Hematopoietic multipotent progenitor cell treated with erythropoietin and hydrocortisone succinate and interleukin-3 and kit ligand, for 17 days (in vitro differentiated cells): Measurements from ENCODE around the gene SMIM29.

ENCODE experiments used
- DNase-seq: peaks from one replicate; pipeline ENCODE4 v3.0.0-alpha.2; 2015; ENCODE audit warnings: low spot score

SMIM29 gene

GRCh38 chr6:34240329-34241248 is 8.2 kb downstream of the SMIM29 start:
- DNase-seq, result no peak

DNA sequence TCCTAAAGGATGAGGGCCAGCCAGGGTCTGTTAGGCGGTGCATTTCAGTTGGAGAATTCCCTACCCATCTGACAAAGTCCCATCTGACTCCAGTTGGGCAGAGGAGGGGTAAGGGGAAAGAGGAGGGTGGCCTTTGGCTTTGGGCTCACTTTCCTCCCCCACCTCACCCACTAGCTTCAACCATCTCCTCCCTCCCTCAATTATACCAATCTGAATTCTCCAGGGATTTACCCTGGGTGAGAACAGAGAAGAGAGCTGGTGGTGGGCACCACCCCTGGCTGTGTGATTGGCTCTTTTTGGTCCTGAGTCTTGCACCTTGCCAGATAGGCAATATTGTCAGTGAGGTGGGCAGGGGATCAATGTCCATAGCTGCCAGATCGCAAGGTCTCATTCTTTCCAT is 8.9 kb downstream of the SMIM29 start:
- DNase-seq, result no peak

DNA sequence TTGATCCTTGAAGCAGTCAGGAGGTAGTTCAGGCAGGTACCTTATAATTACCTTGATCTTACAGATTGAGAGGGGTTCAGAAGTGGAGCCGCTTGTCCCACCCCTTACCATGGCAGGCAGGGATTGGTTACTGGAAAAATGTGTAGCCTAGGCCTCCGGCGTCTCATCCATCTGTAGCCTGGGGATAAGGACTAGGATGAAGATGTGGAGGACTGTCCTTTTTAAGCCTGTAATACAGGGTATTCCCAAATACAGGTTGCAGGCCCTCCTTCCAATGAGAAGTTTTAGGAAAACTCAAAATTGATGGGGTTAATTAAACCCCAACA is 9.3 kb downstream of the SMIM29 start:
- no peak for DNase-seq

GRCh38 chr6:34238585-34239499 is 10.0 kb downstream of the SMIM29 start:
- peak; percentile 7 for DNase-seq

- DNase-seq, result peak; percentile 49
Observed at GRCh38 chr6:34237722-34238584, 10.9 kb downstream of the SMIM29 start.

DNA sequence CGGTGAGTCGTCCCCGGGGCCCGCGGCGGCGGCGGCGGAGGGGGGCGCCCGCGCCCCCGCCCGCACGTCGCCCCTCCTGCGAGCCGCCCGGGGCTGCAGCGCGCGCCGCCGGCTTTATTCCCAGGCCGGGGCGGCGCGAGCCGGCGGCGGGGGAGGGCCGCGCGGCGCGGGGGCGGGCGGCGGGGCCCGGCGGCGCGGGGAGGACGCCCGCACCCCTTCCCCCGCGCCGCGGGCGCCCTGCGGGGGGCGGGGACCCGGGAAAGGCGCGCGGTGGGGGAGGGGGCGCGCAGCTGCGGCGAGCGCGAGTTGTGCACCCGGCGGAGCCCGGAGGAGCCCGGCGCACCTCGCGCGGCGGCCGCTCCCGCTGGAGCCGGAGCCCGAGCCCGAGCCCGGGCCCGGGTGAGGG is 11.5 kb downstream of the SMIM29 start:
- no peak for DNase-seq

DNA sequence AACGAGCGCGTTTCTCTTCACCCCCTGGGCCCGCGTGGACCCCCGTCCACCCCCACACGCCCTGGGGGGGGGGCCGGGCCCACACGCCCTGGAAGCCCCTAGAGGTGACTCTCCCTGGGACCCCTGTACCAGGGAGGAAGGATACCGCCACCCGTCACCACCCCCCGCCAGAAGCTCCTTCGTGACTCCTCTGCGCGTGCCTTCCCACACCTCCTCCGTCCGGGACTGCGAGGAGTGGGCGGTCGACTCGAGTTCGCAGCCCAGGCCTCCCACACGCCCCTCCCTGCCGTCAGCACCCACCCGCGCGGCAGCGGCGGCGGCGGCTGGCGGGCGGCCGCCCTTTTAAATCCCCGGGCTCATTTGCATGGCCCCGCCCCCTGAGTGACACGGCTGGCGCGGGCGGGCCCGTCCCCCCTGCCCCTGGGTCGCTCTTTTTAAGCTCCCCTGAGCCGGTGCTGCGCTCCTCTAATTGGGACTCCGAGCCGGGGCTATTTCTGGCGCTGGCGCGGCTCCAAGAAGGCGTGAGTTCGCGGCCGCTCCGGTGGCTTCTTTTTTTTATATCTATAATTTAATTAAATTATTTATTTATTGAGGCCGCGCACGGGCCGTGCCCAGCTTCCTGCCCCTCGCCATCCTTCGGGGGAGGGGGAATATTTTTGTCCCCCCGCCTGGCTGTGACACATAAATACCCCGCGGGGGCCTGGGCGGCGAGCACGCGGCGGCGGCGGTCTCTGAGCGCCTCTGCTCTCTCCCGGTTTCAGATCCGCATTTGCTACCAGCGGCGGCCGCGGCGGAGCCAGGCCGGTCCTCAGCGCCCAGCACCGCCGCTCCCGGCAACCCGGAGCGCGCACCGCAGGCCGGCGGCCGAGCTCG is 12.1 kb downstream of the SMIM29 start, which contains the start of gene HMGA1:
Gene HMGA1 (plus strand): TSS at position 431 of the 873 bp plus-strand sequence. CDS start 3,908 bp downstream, outside the sequence.
- DNase-seq, result peak; percentile 93

DNA sequence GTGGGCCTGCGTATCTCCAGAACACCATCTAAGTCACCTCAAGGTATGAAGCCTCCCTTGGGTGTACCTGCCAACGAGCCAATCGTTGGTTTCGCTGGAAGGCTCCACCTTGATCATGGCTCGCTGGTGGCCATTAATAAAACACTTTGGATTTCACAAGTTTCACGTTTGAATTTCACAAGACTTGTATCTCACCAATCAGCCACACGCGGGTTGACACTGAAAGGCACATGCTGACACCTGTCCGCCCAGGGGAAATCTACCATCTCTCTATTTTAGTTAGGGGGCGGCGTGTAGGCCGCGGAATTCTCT is 12.7 kb downstream of the SMIM29 start:
- DNase-seq, result peak; percentile 84

DNA sequence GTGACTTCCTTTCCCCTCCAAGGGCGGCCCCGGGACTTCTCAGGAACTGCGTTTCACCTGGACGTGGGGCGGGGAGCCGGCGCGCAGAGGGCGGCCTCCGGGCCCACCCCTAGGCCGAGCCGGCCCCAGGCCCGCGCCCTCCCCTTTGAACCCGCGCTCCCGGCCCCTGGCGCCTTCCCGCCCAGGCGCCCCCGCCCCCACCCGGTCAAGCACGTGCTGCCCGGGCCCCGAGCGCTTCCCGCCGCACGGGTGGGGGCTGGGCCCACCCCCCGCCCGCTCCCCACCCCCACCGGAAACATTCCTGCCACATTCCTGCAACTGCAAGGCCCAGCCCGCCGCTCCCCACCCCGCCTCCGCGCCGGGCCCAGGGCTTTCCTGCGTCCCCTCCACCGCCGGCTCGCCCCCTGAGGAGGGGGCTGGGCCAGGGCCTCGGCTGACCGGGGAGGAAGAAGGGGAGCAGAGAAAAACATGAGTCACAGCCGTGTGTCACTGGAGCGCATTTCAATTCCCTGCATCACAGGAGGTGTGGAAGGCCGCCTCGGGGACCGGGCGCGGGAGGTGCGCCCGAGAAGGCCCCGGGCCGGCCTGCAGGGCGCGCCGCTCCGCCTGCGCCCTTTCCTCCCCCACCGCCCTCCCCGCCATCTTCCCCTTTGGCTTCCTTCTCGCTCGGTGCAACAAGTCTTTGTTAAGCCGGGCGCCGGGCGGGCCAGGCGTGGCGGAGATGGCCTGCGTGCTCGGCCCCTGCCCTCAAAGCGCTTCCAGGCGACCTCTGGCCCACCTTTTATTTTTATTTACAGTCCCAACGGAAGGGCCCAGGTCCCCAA is 13.3 kb downstream of the SMIM29 start:
- DNase-seq, result peak; percentile 71

- peak; percentile 9 for DNase-seq
Observed at GRCh38 chr6:34234667-34235306, 14.0 kb downstream of the SMIM29 start.

- DNase-seq, result peak; percentile 7
Observed at GRCh38 chr6:34233867-34234266, 14.9 kb downstream of the SMIM29 start.

- no peak for DNase-seq
Observed at GRCh38 chr6:34232901-34233300, 15.9 kb downstream of the SMIM29 start.

DNA sequence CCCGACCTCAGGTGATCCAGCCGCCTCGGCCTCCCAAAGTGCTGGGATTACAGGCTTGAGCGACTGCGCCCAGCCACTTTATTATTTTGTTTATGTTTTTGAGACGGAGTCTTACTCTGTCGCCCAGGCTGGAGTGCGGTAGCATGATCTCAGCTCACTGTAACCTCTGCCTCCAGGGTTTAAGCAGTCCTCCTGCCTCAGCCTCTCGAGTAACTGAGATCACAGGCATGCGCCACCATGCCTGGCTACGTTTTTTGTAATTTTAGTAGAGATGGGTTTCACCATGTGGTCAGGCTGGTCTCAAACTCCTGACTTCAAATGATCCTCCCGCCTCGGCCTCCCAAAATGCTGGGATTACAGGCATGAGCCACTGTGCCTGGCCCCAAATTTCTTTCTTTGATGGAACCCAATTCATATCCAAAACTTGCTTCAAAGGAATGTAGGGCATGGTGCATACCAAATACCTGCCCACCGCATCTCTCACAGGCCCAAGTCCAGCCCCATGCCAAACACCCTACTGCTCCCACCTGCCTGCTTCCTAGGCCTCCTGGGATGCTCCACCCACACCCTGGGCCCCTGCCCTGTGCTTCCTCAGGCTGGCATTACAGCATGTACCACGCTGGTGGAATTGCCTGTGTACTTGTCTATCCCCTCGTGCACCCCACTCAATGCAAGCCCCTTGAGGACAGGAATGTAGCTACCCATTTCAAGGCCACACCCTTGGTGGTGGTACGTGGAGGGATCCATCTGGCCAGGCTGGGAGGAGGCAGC is 17.1 kb downstream of the SMIM29 start:
- no peak for DNase-seq

DNA sequence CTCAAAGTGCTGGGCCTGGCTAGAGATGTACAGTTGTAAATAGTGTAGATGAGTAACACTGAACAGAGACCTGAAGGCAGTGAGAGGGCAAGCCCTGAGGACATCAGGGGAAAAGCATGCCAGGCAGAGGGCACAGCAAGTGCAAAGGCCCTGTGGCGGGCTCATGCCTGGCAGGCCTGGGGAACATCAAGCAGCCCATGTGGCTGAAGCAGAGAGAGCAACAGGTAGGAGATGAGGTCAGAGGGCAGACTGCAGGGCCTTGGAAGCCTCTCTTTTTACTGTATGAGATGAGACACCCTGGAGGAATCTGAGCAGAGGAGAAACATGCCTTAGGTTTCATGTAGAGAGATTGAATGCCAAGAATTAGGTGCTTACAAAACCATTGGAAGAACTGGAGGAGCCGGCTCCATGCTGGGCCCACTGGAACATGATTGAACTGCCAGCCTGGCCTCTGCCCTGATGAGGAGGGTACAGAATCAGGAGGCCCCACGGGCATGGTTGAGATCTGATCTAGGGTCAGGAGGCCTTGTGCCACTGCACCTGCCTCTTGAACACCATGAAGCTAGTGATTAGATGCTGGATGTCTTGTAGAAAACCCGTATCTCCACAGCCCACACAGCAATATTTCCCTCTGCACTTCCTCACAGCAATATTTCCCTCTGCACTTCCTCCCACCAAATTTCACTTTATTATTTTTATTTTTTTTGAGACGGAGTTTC is 18.0 kb downstream of the SMIM29 start:
- peak; percentile 11 for DNase-seq

DNA sequence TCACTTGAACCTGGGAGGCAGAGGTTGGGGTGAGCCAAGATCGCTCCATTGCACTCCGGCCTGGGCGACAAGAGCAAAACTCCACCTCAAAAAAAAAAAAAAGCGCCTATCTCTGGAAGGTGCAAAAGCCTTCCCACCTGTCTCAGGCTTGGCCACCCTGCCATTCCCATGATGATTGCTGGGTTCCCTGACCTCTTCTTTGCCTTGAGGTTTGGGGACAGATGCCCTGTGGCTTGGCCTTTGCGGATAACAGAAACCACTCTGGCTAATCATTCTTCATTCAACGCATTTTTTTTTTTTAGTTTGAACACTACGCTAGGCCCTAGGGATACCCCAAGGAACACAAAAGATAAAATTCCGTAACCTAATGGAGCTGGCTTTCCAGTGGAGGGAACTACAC is 18.9 kb downstream of the SMIM29 start:
- DNase-seq, result no peak

DNA sequence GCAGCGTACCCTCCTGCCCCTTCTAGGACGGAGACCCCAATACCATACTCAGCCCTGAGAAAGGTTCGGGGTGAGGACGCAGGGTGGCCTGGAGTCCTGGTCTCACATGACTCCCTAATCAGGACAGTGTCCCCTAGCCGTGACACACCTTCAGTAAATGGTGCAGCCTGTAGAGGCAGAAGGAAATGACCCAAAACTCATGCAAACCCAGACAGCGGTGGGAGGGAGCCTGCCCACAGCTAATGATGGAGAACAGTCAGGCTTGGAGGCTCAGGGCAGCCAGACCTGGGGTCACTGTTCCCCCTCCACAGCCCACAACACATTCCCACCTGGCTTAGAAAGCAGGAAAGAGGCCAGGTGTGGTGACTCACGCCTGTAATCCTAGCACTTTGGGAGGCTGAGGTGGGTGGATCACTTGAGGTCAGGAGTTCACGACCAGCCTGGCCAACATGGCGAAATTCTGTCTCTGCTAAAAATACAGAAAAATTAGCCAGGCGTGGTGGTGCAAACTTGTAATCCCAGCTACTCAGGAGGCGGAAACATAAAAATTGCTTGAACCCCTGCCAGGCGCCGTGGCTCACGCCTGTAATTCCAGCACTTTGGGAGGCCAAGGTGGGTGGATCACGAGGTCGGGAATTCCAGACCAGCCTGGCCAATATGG is 20.9 kb downstream of the SMIM29 start:
- no peak for DNase-seq

GRCh38 chr6:34226731-34227586 is 21.8 kb downstream of the SMIM29 start:
- peak; percentile 6 for DNase-seq
